GM20431 (cell line): Measurements from ENCODE around the gene GATA6.

ENCODE experiments used
- in situ Hi-C: fragments of 300-500 bp; cut with MseI, MboI; formaldehyde crosslinking; loops from one replicate; pipeline ENCODE4 v1.15.0; 2020; ENCODE audit warnings: low sequenced_read_pairs; ENCODE audit not compliant: unreplicated experiment

The GATA6 gene

GRCh38 chr18:22229456-22230124 is 60.2 kb downstream of the GATA6 start:
- in situ Hi-C loops = no loop called here

GRCh38 chr18:22230471-22230945 is 61.1 kb downstream of the GATA6 start:
- in situ Hi-C loops = no loop called here

- in situ Hi-C loops = no loop called here
Measured at GRCh38 chr18:22233266-22233665, 63.9 kb downstream of the GATA6 start.

- in situ Hi-C loops = no loop called here
Measured at GRCh38 chr18:22238036-22238435, 68.6 kb downstream of the GATA6 start.

GRCh38 chr18:22238681-22239080 is 69.3 kb downstream of the GATA6 start:
- in situ Hi-C loops = no loop called here

GRCh38 chr18:22241921-22242361 is 72.6 kb downstream of the GATA6 start:
- in situ Hi-C loops = no loop called here

GRCh38 chr18:22243513-22243912 is 74.1 kb downstream of the GATA6 start:
- in situ Hi-C loops = no loop called here

- in situ Hi-C loops = no loop called here
Measured at GRCh38 chr18:22250026-22250425, 80.6 kb downstream of the GATA6 start.

- in situ Hi-C loops = no loop called here
Measured at GRCh38 chr18:22250591-22250996, 81.2 kb downstream of the GATA6 start.
